Astrocyte of the spinal cord (primary cell): ENCODE results near the gene WFIKKN2.

Experiments
- DNase-seq: peaks from one replicate; pipeline ENCODE4 v3.0.0; 2011; ENCODE audit warnings: low read depth, low spot score
- H3K4me3 ChIP-seq: 2 replicates; pipeline ENCODE4 v1.5.1; 2011; ENCODE audit warnings: low read depth, mild to moderate bottlenecking, low read length, moderate library complexity
- in situ Hi-C: cut with HindIII; loops from 2 replicates; pipeline ENCODE4 v1.10.0; 2017; ENCODE audit warnings: low sequenced_read_pairs
- TF ChIP-seq, protein P1 (sequence below): IDR thresholded peaks from 2 replicates; pipeline ENCODE4 v1.5.1; 2012; ENCODE audit warnings: low read depth, mild to moderate bottlenecking, low read length, inconsistent platforms

The WFIKKN2 gene

DNA sequence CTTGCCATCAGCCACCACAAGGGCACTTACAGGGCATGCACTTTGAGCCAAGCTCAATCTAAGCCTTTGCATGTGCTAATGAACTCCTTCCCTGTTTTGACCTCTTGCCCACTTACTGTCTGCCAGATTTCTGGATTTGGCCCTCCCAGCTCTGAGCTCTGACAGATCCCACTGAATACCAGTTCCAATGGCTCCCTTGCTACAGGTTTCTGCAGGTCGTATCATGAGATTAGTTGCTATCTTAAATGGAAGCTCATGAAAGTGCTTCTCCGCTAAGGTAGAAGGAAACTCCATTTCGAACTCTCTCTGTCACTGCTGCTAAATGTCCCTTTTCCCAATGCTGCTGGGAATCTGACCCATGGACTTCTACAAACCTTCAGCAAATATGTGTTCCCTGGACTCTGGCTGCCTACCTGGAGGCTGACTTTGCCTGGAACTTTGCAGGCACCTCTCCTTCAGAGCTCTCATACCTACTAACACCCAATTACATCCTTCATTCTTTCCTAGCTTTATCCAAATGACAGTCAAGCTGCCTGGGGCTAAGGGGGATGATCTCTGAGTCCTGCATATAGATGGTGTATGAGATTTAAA lies 54.2 kb downstream of the WFIKKN2 start:
- no peak overlapping the region for H3K4me3 ChIP-seq
- DNase-seq, result no peak
- in situ Hi-C loops, result no loop called here
- TF ChIP-seq, protein P1, sequence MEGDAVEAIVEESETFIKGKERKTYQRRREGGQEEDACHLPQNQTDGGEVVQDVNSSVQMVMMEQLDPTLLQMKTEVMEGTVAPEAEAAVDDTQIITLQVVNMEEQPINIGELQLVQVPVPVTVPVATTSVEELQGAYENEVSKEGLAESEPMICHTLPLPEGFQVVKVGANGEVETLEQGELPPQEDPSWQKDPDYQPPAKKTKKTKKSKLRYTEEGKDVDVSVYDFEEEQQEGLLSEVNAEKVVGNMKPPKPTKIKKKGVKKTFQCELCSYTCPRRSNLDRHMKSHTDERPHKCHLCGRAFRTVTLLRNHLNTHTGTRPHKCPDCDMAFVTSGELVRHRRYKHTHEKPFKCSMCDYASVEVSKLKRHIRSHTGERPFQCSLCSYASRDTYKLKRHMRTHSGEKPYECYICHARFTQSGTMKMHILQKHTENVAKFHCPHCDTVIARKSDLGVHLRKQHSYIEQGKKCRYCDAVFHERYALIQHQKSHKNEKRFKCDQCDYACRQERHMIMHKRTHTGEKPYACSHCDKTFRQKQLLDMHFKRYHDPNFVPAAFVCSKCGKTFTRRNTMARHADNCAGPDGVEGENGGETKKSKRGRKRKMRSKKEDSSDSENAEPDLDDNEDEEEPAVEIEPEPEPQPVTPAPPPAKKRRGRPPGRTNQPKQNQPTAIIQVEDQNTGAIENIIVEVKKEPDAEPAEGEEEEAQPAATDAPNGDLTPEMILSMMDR, result no peak

DNA sequence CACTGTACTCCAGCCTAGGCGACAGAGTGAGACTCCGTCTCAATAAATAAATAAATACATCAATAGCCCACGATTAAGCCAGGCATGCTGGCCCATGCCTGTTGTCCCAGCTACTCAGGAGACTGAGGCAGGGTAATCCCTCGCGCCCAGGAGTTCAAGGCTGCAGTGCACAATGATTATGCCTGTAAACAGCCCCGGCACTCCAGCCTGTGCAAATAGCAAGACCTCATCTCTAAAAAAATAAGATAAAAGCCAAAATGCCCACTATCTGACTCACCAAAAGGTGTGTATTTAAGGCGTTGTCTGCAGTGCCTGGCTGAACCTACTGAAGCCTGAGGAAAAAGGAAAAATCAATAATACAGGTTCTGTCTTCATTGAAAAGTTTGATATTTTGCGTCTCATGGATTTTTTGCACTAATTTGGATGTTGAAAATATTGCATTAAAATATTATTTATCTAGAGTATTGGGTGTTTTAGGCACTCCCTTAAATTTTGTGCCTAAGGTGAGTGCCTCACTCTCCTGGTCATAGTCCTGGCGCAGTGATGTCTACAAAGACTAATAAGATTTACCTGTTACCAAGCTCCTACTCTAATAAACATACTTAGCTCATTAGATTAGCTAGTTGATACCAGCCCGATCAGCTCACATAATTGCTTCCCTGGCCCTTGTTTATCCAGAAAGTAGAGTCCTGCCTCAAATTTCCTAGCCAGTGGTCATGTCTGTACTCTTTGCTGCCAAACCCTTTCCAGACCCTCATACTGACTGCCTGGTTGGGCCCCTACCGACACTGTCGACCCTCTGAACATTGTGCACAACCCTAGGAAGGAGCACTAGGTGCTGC lies 55.5 kb downstream of the WFIKKN2 start:
- in situ Hi-C loops, result no loop called here
- TF ChIP-seq, protein P1, result no peak
- DNase-seq, result no peak
- no peak overlapping the region for H3K4me3 ChIP-seq

DNA sequence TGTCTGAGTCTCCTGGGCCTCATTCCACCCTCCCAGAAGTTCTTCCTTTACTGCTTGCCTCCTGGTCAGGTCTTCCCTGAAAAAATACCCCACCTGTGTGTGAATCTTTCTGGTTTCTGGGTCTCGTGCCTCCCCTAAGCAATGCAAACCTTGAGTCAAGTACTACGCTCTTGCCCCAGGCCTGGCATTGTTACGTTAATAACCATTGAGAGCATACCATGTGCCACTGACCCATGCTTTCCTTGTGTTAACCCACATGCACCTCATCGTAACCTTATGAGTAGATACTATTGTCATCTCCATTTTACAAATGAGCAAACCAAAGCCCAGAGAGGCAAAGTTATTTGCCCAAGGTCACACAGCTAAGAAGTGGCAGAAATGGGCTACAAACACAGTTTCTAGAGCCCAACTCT lies 56.2 kb downstream of the WFIKKN2 start:
- TF ChIP-seq, protein P1, result no peak
- in situ Hi-C loops, result no loop called here
- no peak overlapping the region for H3K4me3 ChIP-seq
- DNase-seq, result no peak
